Cardiac fibroblast (primary cell): ENCODE results near the gene KRT6C.
"Not testable (repeated sequence)": the region's sequence is repeated elsewhere in the genome, so short reads cannot be mapped to it uniquely, and the experiment has no call there.

Source experiments
- DNase-seq, 2 donors: peaks; one replicate each; pipeline versions ENCODE4 v3.0.0 to v3.0.0-alpha.2; 2010; ENCODE audit warnings: low read depth in 2 of 2
- H3K4me3 ChIP-seq, 2 donors: replicated peaks in 1 of 2; 1 replicate in 1 of 2; 2 replicates in 1 of 2; pipeline ENCODE4 v1.5.1; 2011; ENCODE audit warnings: low read depth in 2 of 2, low read length in 2 of 2, mild to moderate bottlenecking in 2 of 2, moderate library complexity in 1 of 2
- TF ChIP-seq, protein P1 (sequence below): IDR thresholded peaks from one replicate; pipeline ENCODE4 v1.5.1; 2011; ENCODE audit warnings: low read depth, mild to moderate bottlenecking, low read length, inconsistent platforms

The KRT6C gene

DNA sequence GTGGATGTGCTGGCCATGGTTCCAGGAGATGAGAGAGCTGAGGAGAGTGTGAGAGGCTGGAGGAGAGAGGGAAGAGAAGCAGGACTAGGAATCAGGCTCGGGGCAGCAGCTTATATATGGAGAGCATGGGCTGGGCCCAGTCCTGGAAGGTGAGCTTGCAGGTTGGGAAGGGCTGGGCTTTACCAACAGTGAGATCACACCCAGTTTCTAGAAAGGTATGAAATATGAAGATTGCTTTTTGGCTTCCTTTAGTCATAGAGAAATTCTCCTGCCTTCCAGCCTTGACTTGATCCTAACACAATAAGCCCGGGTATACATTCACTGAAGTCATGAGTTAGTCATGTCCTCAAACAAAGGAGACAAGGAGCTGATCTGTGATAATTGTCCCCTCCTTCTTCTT is 19.6 kb upstream of the KRT6C start, which contains the start of gene KRT6A:
TSS of gene KRT6A (minus strand) at position 86 of the 400 bp plus-strand sequence. CDS start at position 17, 69 bp downstream.
- no peak within 1 kb of the TSS for H3K4me3 ChIP-seq

DNA sequence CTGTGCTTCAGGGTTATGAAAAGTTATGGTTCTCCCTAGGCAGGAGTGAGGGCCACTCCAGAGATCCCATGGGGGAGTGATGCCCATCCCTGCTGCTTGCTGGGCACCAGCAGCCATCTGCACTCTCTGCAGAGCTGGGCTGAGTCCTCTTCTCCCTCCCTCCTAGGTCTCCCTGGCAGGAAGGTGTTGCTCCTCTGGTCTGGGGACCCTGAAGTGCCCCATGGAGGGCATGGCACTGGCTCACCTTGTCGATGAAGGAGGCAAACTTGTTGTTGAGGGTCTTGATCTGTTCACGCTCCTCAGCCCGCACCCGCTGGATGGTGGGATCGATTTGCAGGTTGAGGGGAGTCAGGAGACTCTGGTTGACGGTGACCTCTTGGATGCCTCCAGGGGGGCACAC is 18.8 kb upstream of the KRT6C start:
- not testable (repeated sequence) for DNase-seq, H3K4me3 ChIP-seq

More for the DNA sequence above, 19.6 kb upstream of the KRT6C start, which contains the start of gene KRT6A:
- DNase-seq: peak in 1 of 2 donors; percentile 44
- TF ChIP-seq, protein P1, sequence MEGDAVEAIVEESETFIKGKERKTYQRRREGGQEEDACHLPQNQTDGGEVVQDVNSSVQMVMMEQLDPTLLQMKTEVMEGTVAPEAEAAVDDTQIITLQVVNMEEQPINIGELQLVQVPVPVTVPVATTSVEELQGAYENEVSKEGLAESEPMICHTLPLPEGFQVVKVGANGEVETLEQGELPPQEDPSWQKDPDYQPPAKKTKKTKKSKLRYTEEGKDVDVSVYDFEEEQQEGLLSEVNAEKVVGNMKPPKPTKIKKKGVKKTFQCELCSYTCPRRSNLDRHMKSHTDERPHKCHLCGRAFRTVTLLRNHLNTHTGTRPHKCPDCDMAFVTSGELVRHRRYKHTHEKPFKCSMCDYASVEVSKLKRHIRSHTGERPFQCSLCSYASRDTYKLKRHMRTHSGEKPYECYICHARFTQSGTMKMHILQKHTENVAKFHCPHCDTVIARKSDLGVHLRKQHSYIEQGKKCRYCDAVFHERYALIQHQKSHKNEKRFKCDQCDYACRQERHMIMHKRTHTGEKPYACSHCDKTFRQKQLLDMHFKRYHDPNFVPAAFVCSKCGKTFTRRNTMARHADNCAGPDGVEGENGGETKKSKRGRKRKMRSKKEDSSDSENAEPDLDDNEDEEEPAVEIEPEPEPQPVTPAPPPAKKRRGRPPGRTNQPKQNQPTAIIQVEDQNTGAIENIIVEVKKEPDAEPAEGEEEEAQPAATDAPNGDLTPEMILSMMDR: no peak

DNA sequence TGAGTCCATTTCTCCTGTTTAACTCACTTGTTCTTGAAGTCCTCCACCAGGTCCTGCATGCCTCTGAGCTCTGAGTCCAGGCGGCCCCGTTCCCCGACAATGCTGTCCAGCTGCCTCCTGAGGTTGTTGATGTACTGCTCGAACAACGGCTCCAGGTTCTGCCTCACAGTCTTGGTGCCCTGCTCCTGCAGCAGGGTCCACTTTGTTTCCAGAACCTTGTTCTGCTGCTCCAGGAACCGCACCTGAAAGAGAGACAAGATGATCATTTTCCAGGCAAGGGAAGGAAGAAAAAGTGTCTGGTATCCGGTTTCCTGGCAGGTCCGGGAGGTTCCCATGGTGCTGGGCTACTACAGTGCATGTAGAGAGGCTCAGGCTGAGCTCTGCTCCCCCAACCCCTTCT is 17.9 kb upstream of the KRT6C start:
- DNase-seq, H3K4me3 ChIP-seq: not testable (repeated sequence)

DNA sequence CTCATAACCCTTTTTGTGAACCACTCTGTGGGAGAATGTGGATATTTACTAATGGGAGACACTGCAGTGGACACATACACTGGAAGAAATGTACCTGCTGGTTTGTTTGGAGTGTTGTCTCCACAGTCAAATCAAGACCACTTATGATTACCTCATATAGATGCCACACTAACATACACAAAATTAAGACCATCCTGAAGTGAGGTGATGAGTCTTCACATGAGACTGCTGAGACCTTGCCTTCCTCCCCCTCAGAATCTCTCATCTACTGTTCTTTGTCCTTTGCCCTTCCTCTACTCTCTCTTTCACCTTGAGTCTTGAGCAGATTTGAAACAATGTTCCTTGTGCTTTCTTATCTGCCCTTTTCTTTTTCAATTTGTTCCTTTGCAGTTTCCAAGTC is 15.1 kb upstream of the KRT6C start:
- DNase-seq: no peak
- TF ChIP-seq, protein P1: no peak
- no peak overlapping the region for H3K4me3 ChIP-seq

DNA sequence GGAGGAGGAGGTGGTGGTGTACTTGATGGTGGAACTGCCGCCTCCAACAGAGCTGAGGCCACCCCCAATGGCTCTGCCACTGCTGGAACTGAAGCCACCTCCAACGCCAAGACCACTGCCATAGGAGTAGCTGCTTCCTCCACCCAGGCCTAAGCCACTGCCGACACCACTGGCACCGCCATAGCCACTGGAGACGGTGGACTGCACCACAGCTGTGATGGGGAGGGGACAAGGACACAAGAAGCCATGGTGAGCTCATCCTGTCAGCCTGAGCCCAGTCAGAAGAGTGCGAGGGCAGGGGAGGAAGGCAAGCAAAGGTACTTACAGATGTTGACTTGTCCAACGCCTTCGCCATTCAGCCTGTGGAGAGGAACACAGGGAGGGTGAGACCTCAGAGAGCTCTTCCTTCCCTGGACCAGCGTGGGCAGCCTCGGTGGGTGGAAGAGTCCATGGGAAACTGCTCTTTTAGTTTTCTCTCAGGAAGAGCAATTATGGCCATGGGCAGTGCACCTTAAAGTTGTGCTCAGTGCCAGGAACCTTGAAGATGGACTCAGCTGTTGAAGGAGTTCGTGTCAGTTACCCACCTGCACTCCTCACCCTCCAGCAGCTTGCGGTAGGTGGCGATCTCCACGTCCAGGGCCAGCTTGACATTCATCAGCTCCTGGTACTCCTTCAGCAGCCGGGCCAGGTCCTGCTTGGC is 14.3 kb upstream of the KRT6C start:
- not testable (repeated sequence) for H3K4me3 ChIP-seq, DNase-seq

DNA sequence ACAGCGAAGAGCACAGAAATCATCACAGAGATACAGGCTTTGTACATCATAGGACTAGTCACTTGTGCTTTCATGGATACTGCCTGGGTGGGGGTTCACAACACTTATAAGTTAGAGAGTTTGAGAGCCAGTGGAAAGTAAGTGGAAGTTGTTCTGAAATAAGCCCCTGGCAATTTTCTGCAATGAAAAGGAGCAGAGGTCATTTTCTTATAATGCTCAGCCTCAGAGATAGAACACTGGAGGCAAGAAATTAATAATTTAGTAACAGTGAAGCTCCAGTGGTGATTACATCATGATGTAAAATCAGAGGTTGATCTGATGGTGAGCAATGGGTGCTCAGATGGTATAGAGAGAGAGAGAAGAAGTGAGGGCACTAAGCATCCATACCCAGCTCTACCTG is 13.6 kb upstream of the KRT6C start:
- DNase-seq: no peak
- TF ChIP-seq, protein P1: no peak
- H3K4me3 ChIP-seq: no peak overlapping the region

DNA sequence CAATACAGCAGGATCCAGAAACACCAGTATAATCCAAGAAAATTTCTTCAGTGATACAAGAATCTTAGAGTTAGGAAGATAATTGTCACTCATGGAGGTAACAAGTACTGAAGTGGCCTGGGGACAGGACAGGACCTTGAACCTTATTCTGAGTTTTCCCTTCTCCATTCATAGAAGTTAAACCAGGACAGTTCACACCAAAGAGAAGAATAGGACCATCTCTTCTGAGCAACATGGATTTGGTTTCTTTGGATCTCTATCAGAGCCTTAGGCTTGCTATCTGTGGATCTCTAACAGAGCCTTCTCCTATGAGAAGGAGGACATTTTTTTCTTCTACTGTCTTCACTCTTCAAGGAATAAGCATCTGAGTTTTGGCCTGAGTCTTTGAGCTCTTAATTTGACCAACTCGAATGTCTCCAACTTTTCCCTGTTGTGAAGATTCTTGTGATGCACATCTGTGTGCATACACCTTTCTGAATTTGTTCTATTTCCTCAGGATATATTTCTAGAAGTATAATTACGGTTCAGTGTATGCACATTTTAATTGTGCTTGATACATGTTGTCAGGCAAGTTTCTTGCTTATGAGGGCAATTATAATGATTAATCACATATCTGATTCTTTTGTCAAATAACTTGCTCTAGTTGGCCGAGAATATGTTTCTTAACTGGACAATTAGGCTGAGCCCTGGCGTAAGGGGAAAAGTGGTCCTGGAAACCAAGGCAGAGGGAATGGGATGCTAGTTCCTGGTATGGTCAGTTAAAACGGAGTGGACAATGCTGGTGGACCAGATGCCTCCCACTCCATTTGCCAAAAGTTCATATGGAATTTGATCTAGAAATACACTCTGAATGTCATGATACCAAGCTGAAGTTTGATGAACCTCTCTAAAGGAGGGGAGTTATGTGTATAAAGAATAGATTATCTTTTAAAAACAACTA is 12.8 kb upstream of the KRT6C start:
- TF ChIP-seq, protein P1: no peak
- H3K4me3 ChIP-seq: no peak overlapping the region
- DNase-seq: no peak

DNA sequence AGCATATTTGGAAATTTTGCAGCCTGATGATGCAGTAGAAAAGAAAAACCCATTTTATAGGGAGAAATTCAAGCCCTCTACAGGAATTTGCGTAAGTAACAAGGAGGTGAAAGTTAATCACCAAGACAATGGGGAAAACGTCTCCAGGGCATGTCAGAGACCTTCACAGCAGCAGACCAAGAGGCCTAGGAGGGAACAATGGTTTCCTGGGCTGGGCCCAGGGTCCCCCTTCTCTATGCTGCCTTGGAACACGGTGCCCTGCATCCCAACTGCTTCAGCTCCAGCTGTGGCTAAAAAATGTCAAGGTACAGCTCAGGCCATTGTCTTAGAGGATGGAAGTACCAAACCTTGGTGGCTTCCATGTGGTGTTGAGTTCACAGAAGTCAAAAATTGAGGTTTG is 6.5 kb upstream of the KRT6C start:
- TF ChIP-seq, protein P1: no peak
- H3K4me3 ChIP-seq: no peak overlapping the region
- DNase-seq: no peak
